Pancreas (tissue), 10 donors: ENCODE measurements around the gene GPC6. TPM values are rescaled to one million over a fixed set of nuclear protein-coding genes. Genes with fewer than 3 reads are reported as not detected.
A peak's percentile ranks its signal among the peaks of the same experiment; 100 is the strongest.
"Not testable (repeated sequence)": the region's sequence is repeated elsewhere in the genome, so short reads cannot be mapped to it uniquely, and the experiment has no call there.

Source experiments
- ATAC-seq, 4 donors: fragments of 200-7000 bp; cut with Tn5 transposase; one replicate each; pipeline versions ENCODE4 v1.8.0 to v1.9.1; 2020; ENCODE audit warnings: mild to moderate bottlenecking in 4 of 4, moderate library complexity in 4 of 4
- DNase-seq, 6 donors: peaks; one replicate each; pipeline ENCODE4 v3.0.0-alpha.2; 2020
- FAIRE-seq: peaks from 2 replicates; lab custom pipeline; 2012; peaks lifted over from hg19 to GRCh38; lab: Jason Lieb, UNC
- H3K27ac ChIP-seq, 4 donors: fragments of 200-600 bp; sonication (generic); 1 replicate in 3 of 4; 2 replicates in 1 of 4; pipeline versions ENCODE4 v1.5.0 to v1.8.0; 2020
- H3K27me3 ChIP-seq, 4 donors: fragments of 200-600 bp; one replicate each; pipeline ENCODE4 v1.8.0; 2021
- H3K36me3 ChIP-seq, 3 donors: fragments of 200-600 bp; sonication (generic) in 1 of 3; one replicate each; pipeline versions ENCODE4 v1.5.0 to v1.8.0; 2020 to 2021
- H3K4me1 ChIP-seq, 3 donors: fragments of 200-600 bp; one replicate each; pipeline ENCODE4 v1.8.0; 2021
- H3K4me3 ChIP-seq, 4 donors: fragments of 200-600 bp; sonication (generic) in 2 of 4; one replicate each; pipeline versions ENCODE4 v1.5.0 to v1.8.0; 2020 to 2021
- H3K9me3 ChIP-seq, 4 donors: fragments of 200-600 bp; one replicate each; pipeline ENCODE4 v1.8.0; 2021
- CTCF ChIP-seq, 4 donors: fragments of 200-600 bp; sonication (generic) in 3 of 4; IDR thresholded peaks; one replicate each; pipeline versions ENCODE4 v1.5.0 to v1.8.0; 2021; ENCODE audit warnings: antibody characterized with exemption in 4 of 4
- WGBS, 2 donors: extraction: QIAGEN DNeasy Blood & Tissue Kit; methylation state at CpG; one replicate each; pipeline ENCODE4 v1.1.7; 2013; 5-methylcytosine and 5-hydroxymethylcytosine counted together
- intact Hi-C, 3 donors: fragments of 100-400 bp; cut with DNase I; formaldehyde crosslinking; loops; one replicate each; pipeline versions ENCODE4 v1.11.1 to v1.14.2; 2022
- polyA plus RNA-seq, 2 donors: library from polyadenylated mRNA; stranded (reverse); fragments of 200-250 nt; gene quantifications; one replicate each; pipeline ENCODE4 v1.2.3, GENCODE V29; 2013
- total RNA-seq, 6 donors: library from RNA; stranded (reverse); fragmentation: NEBNext Ultra II Directional in 4 of 6; extraction: Animal tissue kit (Norgen Biotek cat#: 25700) in 4 of 6; gene quantifications; one replicate each; pipeline versions ENCODE4 v1.2.1 to v1.2.4, GENCODE V29; 2021 to 2023
- donor health status: healthy with polysubstance abuse.
- donor health status: DM: no; HTN: no; CAD: no; lungs with moderate emphysema.
- donor health status: DM: no; HTN: no; CAD: no.
- donor health status: control.
- donor health status: control.
- donor health status: Bipolar disorder and iron deficiency.
- donor health status: DM: yes; HTN: yes; CAD: no.
- donor health status: DM: no; HTN: no; CAD: no.
- donor health status: DM: no; HTN: no; CAD: no.
- donor health status: DM: yes; HTN: yes; CAD: no.

Gene GPC6
- total and polyA plus RNA-seq, 8 donors: 0.23 to 3.3 (median 1.2) TPM

- FAIRE-seq: no peak
- Histone ChIP-seq H3K4me3 (no peak overlapping the region), H3K9me3 (no peaks in the 10 kb centered on the region), H3K36me3 (no peaks in the 10 kb centered on the region), H3K27me3 (no peaks in the 10 kb centered on the region), H3K4me1 (no peaks in the 10 kb centered on the region), H3K27ac (no peak overlapping the region)
- DNase-seq: no peak
- ATAC-seq: no peak
- no peak for TF ChIP-seq CTCF (IDR thresholded peaks at IDR 0.05)
- intact Hi-C loops: no loop called here
Measured at GRCh38 chr13:93477238-93477637, 250.6 kb downstream of the GPC6 start.

GRCh38 chr13:93480553-93481106, 254.0 kb downstream of the GPC6 start:
- 75 to 89% methylated on average over 4 of the region's 4 CpGs for WGBS, 2 donors
- ATAC-seq: no peak

GRCh38 chr13:93496117-93496516, 269.5 kb downstream of the GPC6 start:
- H3K27ac ChIP-seq: not testable (repeated sequence)
- 81 to 85% methylated on average over 21 of the region's 21 CpGs for WGBS, 2 donors

More at GRCh38 chr13:93480553-93481106, 254.0 kb downstream of the GPC6 start:
- Histone ChIP-seq H3K4me3 (no peak overlapping the region), H3K4me1 (no peaks in the 10 kb centered on the region), H3K27me3 (no peaks in the 10 kb centered on the region), H3K9me3 (no peaks in the 10 kb centered on the region), H3K27ac (no peak overlapping the region), H3K36me3 (no peaks in the 10 kb centered on the region)
- FAIRE-seq (no peak), DNase-seq (no peak)
- intact Hi-C loops: no loop called here
- no peak for TF ChIP-seq CTCF (IDR thresholded peaks at IDR 0.05)

GRCh38 chr13:93496985-93497673, 270.5 kb downstream of the GPC6 start:
- no peaks in the 10 kb centered on the region for H3K36me3 ChIP-seq
- WGBS, 2 donors: 69 to 70% methylated on average over 8 of the region's 8 CpGs
- no peaks in the 10 kb centered on the region for H3K9me3 ChIP-seq
- H3K4me3 ChIP-seq: no peak overlapping the region
- no peak for FAIRE-seq
- TF ChIP-seq CTCF (IDR thresholded peaks at IDR 0.05): no peak
- no peaks in the 10 kb centered on the region for H3K27me3 ChIP-seq
- no peak for DNase-seq
- intact Hi-C loops: no loop called here
- no peaks in the 10 kb centered on the region for H3K4me1 ChIP-seq
- no peak for ATAC-seq
- no peak overlapping the region for H3K27ac ChIP-seq

More at GRCh38 chr13:93496117-93496516, 269.5 kb downstream of the GPC6 start:
- H3K9me3 ChIP-seq, H3K36me3 ChIP-seq, H3K4me1 ChIP-seq, H3K27me3 ChIP-seq, H3K4me3 ChIP-seq, DNase-seq, ATAC-seq, intact Hi-C loops, FAIRE-seq: not testable (repeated sequence)

- Histone ChIP-seq H3K9me3 (no peaks in the 10 kb centered on the region), H3K27ac (no peak overlapping the region), H3K4me1 (no peaks in the 10 kb centered on the region), H3K27me3 (no peaks in the 10 kb centered on the region), H3K36me3 (no peaks in the 10 kb centered on the region), H3K4me3 (no peak overlapping the region)
- intact Hi-C loops: no loop called here
- TF ChIP-seq CTCF (IDR thresholded peaks at IDR 0.05): no peak
- no peak for ATAC-seq
- 45 to 55% methylated on average over 5 of the region's 5 CpGs for WGBS, 2 donors
- FAIRE-seq: no peak
- DNase-seq: peak in 1 of 6 donors; percentile 5
Measured at GRCh38 chr13:93499991-93500390, 273.4 kb downstream of the GPC6 start.
